GM18951 (cell line): ENCODE results near the gene NOD1.

Experiments used
- POLR2A ChIP-seq: IDR thresholded peaks from 4 replicates; pipeline ENCODE4 v1.6.1; 2011; ENCODE audit warnings: mild to moderate bottlenecking; ENCODE audit not compliant: insufficient read length, insufficient read depth; ENCODE audit errors: extremely low read depth
- in situ Hi-C: fragments of 300-500 bp; cut with MboI; formaldehyde crosslinking; loops from one replicate; pipeline ENCODE4 v1.12.0; 2022; ENCODE audit warnings: low sequenced_read_pairs, mixed read lengths, inconsistent platforms; ENCODE audit not compliant: unreplicated experiment

NOD1 gene

GRCh38 chr7:30462179-30462578 lies 16.4 kb downstream of the NOD1 start:
- in situ Hi-C loops: no loop called here
- no peak for TF ChIP-seq POLR2A

- in situ Hi-C loops: no loop called here
- no peak for TF ChIP-seq POLR2A
Measured at GRCh38 chr7:30460246-30460633, 18.3 kb downstream of the NOD1 start.

GRCh38 chr7:30459591-30460245 lies 18.9 kb downstream of the NOD1 start:
- TF ChIP-seq POLR2A: no peak
- in situ Hi-C loops: no loop called here

GRCh38 chr7:30458311-30458710 lies 20.3 kb downstream of the NOD1 start:
- in situ Hi-C loops: no loop called here
- no peak for TF ChIP-seq POLR2A

GRCh38 chr7:30453921-30454320 lies 24.7 kb downstream of the NOD1 start:
- in situ Hi-C loops: no loop called here
- no peak for TF ChIP-seq POLR2A

- in situ Hi-C loops: no loop called here
- TF ChIP-seq POLR2A: no peak
Measured at GRCh38 chr7:30453016-30453415, 25.6 kb downstream of the NOD1 start.

- TF ChIP-seq POLR2A: no peak
- in situ Hi-C loops: no loop called here
Measured at GRCh38 chr7:30452280-30452930, 26.2 kb downstream of the NOD1 start.

- no peak for TF ChIP-seq POLR2A
- in situ Hi-C loops: no loop called here
Measured at GRCh38 chr7:30451539-30452279, 26.9 kb downstream of the NOD1 start.

GRCh38 chr7:30450983-30451497 lies 27.5 kb downstream of the NOD1 start:
- no peak for TF ChIP-seq POLR2A
- in situ Hi-C loops: no loop called here

- TF ChIP-seq POLR2A: no peak
- in situ Hi-C loops: no loop called here
Measured at GRCh38 chr7:30450240-30450982, 28.2 kb downstream of the NOD1 start.

GRCh38 chr7:30448461-30449189 lies 30.0 kb downstream of the NOD1 start:
- TF ChIP-seq POLR2A: no peak
- in situ Hi-C loops: loop anchor here (5.0 kb wide), 1 partner anchor 36 kb away; no protein-coding TSS in a partner anchor

GRCh38 chr7:30447466-30447865 lies 31.1 kb downstream of the NOD1 start:
- in situ Hi-C loops: loop anchor here (5.0 kb wide), 1 partner anchor 35 kb away; no protein-coding TSS in a partner anchor
- no peak for TF ChIP-seq POLR2A
